Measurements from ENCODE around the gene VTI1A.

GRCh38 chr10:112585126-112585525 lies 138.1 kb downstream of the VTI1A start:
- TF ChIP-seq EZH2phosphoT487 (IDR thresholded peaks at IDR 0.05; ENCODE audit: low read length) (no peak), CTCF (IDR thresholded peaks at IDR 0.05; ENCODE audit: low read length) (no peak), EZH2 (optimal IDR thresholded peaks at IDR 0.05; ENCODE audit: low read depth, low read length) (no peak)
